GM19438 (cell line): ENCODE measurements around the gene GATAD2B.
"Not testable (repeated sequence)": the region's sequence is repeated elsewhere in the genome, so short reads cannot be mapped to it uniquely, and the experiment has no call there.

Source experiments
- ATAC-seq: cut with Tn5 transposase; IDR thresholded peaks from one replicate; pipeline ENCODE4 v1.9.1; 2021; ENCODE audit warnings: low read depth; ENCODE audit not compliant: unreplicated experiment

GATAD2B gene

GRCh38 chr1:153932156-153933131 is 9.7 kb upstream of the GATAD2B start:
- ATAC-seq: no peak

GRCh38 chr1:153929981-153930948 is 7.5 kb upstream of the GATAD2B start:
- ATAC-seq: no peak

GRCh38 chr1:153929426-153929825 is 6.7 kb upstream of the GATAD2B start:
- ATAC-seq: no peak

GRCh38 chr1:153928791-153929341 is 6.1 kb upstream of the GATAD2B start:
- ATAC-seq: no peak

GRCh38 chr1:153928245-153928644 is 5.5 kb upstream of the GATAD2B start:
- no peak for ATAC-seq

- no peak for ATAC-seq
Observed at GRCh38 chr1:153926405-153926804, 3.6 kb upstream of the GATAD2B start.

GRCh38 chr1:153922076-153922971 is 448 bp downstream of the GATAD2B start:
- ATAC-seq: peak; percentile 27

GRCh38 chr1:153921803-153922075 is 1.0 kb downstream of the GATAD2B start:
- ATAC-seq: no peak

- no peak for ATAC-seq
Observed at GRCh38 chr1:153921080-153921802, 1.5 kb downstream of the GATAD2B start.

GRCh38 chr1:153919876-153920852 is 2.6 kb downstream of the GATAD2B start:
- no peak for ATAC-seq

- ATAC-seq: no peak
Observed at GRCh38 chr1:153916297-153916696, 6.5 kb downstream of the GATAD2B start.

- no peak for ATAC-seq
Observed at GRCh38 chr1:153912349-153912748, 10.4 kb downstream of the GATAD2B start.

GRCh38 chr1:153910560-153910959 is 12.2 kb downstream of the GATAD2B start:
- not testable (repeated sequence) for ATAC-seq

- ATAC-seq: no peak
Observed at GRCh38 chr1:153908071-153908470, 14.7 kb downstream of the GATAD2B start.

- no peak for ATAC-seq
Observed at GRCh38 chr1:153907134-153907533, 15.6 kb downstream of the GATAD2B start.

- ATAC-seq: no peak
Observed at GRCh38 chr1:153906396-153906795, 16.4 kb downstream of the GATAD2B start.

GRCh38 chr1:153905908-153906307 is 16.9 kb downstream of the GATAD2B start:
- ATAC-seq: not testable (repeated sequence)

GRCh38 chr1:153903841-153904455 is 18.8 kb downstream of the GATAD2B start:
- no peak for ATAC-seq
